GM19452 (cell line): ENCODE results near the gene ARHGAP26.
A peak's percentile ranks its signal among the peaks of the same experiment; 100 is the strongest.

ENCODE experiments used
- ATAC-seq: cut with Tn5 transposase; IDR thresholded peaks from one replicate; pipeline ENCODE4 v1.9.1; 2021; ENCODE audit not compliant: unreplicated experiment

ARHGAP26 gene

GRCh38 chr5:143249851-143250250 lies 479.7 kb downstream of the ARHGAP26 start:
- no peak for ATAC-seq

- ATAC-seq = no peak
These were observed 481.0 kb downstream of the ARHGAP26 start for GRCh38 chr5:143251190-143251589.

- no peak for ATAC-seq
These were observed 481.8 kb downstream of the ARHGAP26 start for GRCh38 chr5:143251946-143252345.

GRCh38 chr5:143254819-143255218 lies 484.6 kb downstream of the ARHGAP26 start:
- no peak for ATAC-seq

DNA sequence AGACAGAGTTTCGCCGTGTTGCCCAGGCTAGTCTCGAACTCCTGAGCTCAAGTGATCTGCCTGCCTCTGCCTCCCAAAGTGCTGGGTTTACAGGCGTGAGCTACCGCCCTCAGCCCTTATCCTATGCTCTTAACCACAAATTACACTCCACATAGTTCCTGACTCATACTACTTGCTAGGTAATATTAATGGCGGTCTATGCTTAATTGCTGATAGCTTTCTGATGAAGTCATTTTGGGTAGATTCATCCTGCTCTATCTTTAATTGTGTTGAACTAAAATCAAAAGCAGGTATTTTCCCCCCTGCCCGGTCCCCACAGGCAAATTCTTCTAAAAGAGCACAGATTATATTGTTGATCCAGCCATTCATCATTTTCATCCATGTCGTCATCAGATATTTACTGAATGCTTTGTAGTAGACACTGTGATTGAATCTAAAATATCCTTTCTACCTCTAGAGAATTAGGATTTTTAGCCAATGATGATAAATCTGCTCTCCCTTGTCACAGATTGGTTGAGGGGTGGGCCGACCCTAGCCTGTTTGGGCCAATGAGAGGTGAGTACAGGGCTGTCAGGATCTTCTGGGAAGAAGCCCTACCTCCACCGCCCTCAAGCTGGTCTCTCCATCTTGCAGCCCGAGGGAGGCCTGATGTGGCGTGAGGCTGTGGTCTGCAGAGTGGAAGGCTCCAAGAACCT lies 488.5 kb downstream of the ARHGAP26 start:
- ATAC-seq = no peak

GRCh38 chr5:143259254-143259605 lies 489.1 kb downstream of the ARHGAP26 start:
- no peak for ATAC-seq

- ATAC-seq = no peak
These were observed 491.7 kb downstream of the ARHGAP26 start for GRCh38 chr5:143261748-143262392.

DNA sequence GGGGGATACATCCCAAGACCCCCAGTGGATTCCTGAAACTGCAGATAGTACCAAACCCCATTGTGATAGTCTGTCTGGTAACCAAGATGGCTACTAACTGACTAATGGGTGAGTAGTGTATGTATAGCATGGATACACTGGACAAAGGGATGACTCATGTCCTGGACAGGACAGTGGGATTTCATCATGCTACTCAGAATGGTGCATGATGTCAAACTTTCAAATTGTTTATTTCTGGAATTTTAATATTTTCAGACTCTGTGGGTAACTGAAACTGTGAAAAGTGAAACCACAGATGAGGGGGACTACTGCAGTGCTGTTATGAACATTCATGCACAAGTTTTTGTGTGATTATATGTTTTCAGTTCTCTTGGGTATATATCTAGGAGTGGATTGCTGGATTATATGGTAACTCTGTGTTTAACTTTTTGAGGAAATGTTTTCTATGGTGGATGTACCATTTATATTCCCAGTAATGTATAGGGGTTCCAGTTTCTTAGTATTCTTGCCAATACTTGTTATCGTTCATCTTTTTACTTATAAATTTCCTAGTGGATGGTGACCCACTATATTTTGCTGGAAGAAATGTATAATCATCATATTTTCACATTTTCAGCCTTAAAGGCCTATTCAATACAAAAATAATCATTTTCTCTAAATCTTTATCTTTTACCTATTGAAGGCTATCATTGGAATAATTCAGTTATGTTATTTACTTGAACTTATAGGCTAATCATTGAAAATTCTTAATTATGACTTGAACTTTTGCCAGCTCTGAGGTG lies 492.4 kb downstream of the ARHGAP26 start:
- peak; percentile 52 for ATAC-seq

GRCh38 chr5:143263272-143263810 lies 493.2 kb downstream of the ARHGAP26 start:
- ATAC-seq = no peak

- no peak for ATAC-seq
These were observed 495.8 kb downstream of the ARHGAP26 start for GRCh38 chr5:143265995-143266394.

DNA sequence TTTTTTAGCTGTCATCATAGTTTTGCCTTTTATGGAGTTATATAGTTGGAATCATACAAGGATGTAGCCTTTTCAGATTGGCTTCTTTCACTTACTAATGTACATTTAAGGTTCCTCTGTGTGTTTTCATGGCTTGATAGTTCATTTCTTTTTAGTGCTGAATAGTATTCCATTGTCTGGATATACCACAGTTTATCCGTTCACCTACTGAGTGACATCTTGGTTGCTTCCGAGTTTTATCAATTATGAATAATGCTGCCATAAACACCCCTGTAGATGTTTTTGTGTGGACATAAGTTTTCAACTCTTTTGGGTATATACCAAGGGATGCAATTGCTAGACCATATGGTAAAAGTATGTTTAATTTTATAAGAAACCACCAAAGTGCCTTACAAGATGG lies 497.0 kb downstream of the ARHGAP26 start:
- ATAC-seq = no peak

GRCh38 chr5:143268388-143268787 lies 498.2 kb downstream of the ARHGAP26 start:
- ATAC-seq = no peak

DNA sequence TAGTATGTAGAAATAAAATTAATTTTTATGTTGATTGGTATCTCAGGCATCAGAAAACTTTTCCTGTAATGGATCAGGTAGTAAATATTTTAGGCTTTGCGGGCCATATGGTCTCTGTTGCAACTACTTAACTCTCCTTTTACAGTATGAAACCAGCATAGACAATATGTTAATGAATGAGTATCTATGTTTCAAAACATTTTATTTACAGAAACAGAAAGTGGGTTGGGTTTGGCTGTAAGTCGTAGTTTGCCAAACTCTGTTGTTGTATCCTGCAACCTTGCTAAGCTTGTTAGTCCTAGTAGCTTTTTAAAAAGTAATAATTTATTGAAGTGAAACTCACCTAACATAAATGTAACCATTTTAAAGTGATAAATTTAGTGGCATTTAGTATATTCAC lies 501.3 kb downstream of the ARHGAP26 start:
- no peak for ATAC-seq

GRCh38 chr5:143274952-143275351 lies 504.8 kb downstream of the ARHGAP26 start:
- ATAC-seq = no peak

GRCh38 chr5:143275512-143276363 lies 505.6 kb downstream of the ARHGAP26 start:
- no peak for ATAC-seq

GRCh38 chr5:143277536-143277935 lies 507.4 kb downstream of the ARHGAP26 start:
- ATAC-seq = no peak
